ENCODE data around the gene JAK1.

Gene JAK1

GRCh38 chr1:64864018-64864940 lies 102.1 kb downstream of the JAK1 start:
- H3K9me3 ChIP-seq (ENCODE audit: insufficient read depth, low read length) = no peaks in the 10 kb centered on the region
- peak overlapping the region; percentile 67 for H3K4me2 ChIP-seq (ENCODE audit: low read length)
- H3K79me2 ChIP-seq (ENCODE audit: low read length) = peaks cover 13% of the 10 kb centered on the region; the same call in 1 of the 2 replicates
- H3K4me1 ChIP-seq (ENCODE audit: low read length) = peaks cover 50% of the 10 kb centered on the region
- H3K27me3 ChIP-seq (ENCODE audit: low read depth, low read length) = no peaks in the 10 kb centered on the region
- TF ChIP-seq EZH2phosphoT487 (IDR thresholded peaks at IDR 0.05; ENCODE audit: low read depth) (no peak), CTCF (IDR thresholded peaks at IDR 0.05; ENCODE audit: low read depth, low read length) (no peak)
- H3K27ac ChIP-seq (ENCODE audit: low read length) = peak overlapping the region; percentile 57
- peak overlapping the region; percentile 39; the same call in 1 of the 2 replicates for H3K9ac ChIP-seq (ENCODE audit: low read length)
- H4K20me1 ChIP-seq (ENCODE audit: insufficient read depth, low read length) = peaks cover 24% of the 10 kb centered on the region
- peak overlapping the region; percentile 26 for H3K4me3 ChIP-seq (ENCODE audit: low read length)
- H3K36me3 ChIP-seq (replicated peaks; ENCODE audit: low read depth, low read length) = peaks cover 44% of the 10 kb centered on the region
- H2AFZ ChIP-seq (ENCODE audit: low read depth, low read length) = no peak overlapping the region

GRCh38 chr1:64861611-64862010 lies 104.7 kb downstream of the JAK1 start:
- H3K27ac ChIP-seq (ENCODE audit: low read length) = peak overlapping the region; percentile 57
- H2AFZ ChIP-seq (ENCODE audit: low read depth, low read length) = no peak overlapping the region
- peaks cover 46% of the 10 kb centered on the region for H3K4me1 ChIP-seq (ENCODE audit: low read length)
- TF ChIP-seq CTCF (IDR thresholded peaks at IDR 0.05; ENCODE audit: low read depth, low read length) = peak; percentile 37
- no peak for TF ChIP-seq EZH2phosphoT487 (IDR thresholded peaks at IDR 0.05; ENCODE audit: low read depth)
- H3K27me3 ChIP-seq (ENCODE audit: low read depth, low read length) = no peaks in the 10 kb centered on the region
- H3K4me3 ChIP-seq (ENCODE audit: low read length) = 0 out of 2 replicates have a peak overlapping the region, but pooled peaks have one; percentile 13
- H3K79me2 ChIP-seq (ENCODE audit: low read length) = peaks cover 13% of the 10 kb centered on the region; the same call in 1 of the 2 replicates
- peaks cover 37% of the 10 kb centered on the region for H3K36me3 ChIP-seq (replicated peaks; ENCODE audit: low read depth, low read length)
- H4K20me1 ChIP-seq (ENCODE audit: insufficient read depth, low read length) = peaks cover 27% of the 10 kb centered on the region
- peak overlapping the region; percentile 63 for H3K4me2 ChIP-seq (ENCODE audit: low read length)
- H3K9ac ChIP-seq (ENCODE audit: low read length) = no peak overlapping the region
- H3K9me3 ChIP-seq (ENCODE audit: insufficient read depth, low read length) = no peaks in the 10 kb centered on the region

- Histone ChIP-seq H3K9ac (ENCODE audit: low read length) (no peak overlapping the region), H3K4me2 (ENCODE audit: low read length) (no peak overlapping the region), H3K27ac (ENCODE audit: low read length) (no peak overlapping the region), H2AFZ (ENCODE audit: low read depth, low read length) (no peak overlapping the region), H4K20me1 (ENCODE audit: insufficient read depth, low read length) (peaks cover 18% of the 10 kb centered on the region), H3K79me2 (ENCODE audit: low read length) (peaks cover 4% of the 10 kb centered on the region; the same call in 1 of the 2 replicates), H3K4me1 (ENCODE audit: low read length) (peaks cover 18% of the 10 kb centered on the region), H3K4me3 (ENCODE audit: low read length) (no peak overlapping the region), H3K27me3 (ENCODE audit: low read depth, low read length) (no peaks in the 10 kb centered on the region), H3K36me3 (replicated peaks; ENCODE audit: low read depth, low read length) (peaks cover 35% of the 10 kb centered on the region), H3K9me3 (ENCODE audit: insufficient read depth, low read length) (no peaks in the 10 kb centered on the region)
- TF ChIP-seq EZH2phosphoT487 (IDR thresholded peaks at IDR 0.05; ENCODE audit: low read depth) = no peak
- TF ChIP-seq CTCF (IDR thresholded peaks at IDR 0.05; ENCODE audit: low read depth, low read length) = no peak
Observed at GRCh38 chr1:64857347-64857746, 109.0 kb downstream of the JAK1 start.

- peaks cover 30% of the 10 kb centered on the region for H3K36me3 ChIP-seq (replicated peaks; ENCODE audit: low read depth, low read length)
- no peak overlapping the region for H3K27ac ChIP-seq (ENCODE audit: low read length)
- H3K79me2 ChIP-seq (ENCODE audit: low read length) = no peaks in the 10 kb centered on the region
- TF ChIP-seq CTCF (IDR thresholded peaks at IDR 0.05; ENCODE audit: low read depth, low read length) (no peak), EZH2phosphoT487 (IDR thresholded peaks at IDR 0.05; ENCODE audit: low read depth) (no peak)
- H3K4me2 ChIP-seq (ENCODE audit: low read length) = no peak overlapping the region
- H3K27me3 ChIP-seq (ENCODE audit: low read depth, low read length) = no peaks in the 10 kb centered on the region
- no peak overlapping the region for H3K4me3 ChIP-seq (ENCODE audit: low read length)
- H3K9me3 ChIP-seq (ENCODE audit: insufficient read depth, low read length) = no peaks in the 10 kb centered on the region
- peaks cover 11% of the 10 kb centered on the region for H3K4me1 ChIP-seq (ENCODE audit: low read length)
- no peak overlapping the region for H3K9ac ChIP-seq (ENCODE audit: low read length)
- no peak overlapping the region for H2AFZ ChIP-seq (ENCODE audit: low read depth, low read length)
- peaks cover 10% of the 10 kb centered on the region; the same call in 1 of the 2 replicates for H4K20me1 ChIP-seq (ENCODE audit: insufficient read depth, low read length)
Observed at GRCh38 chr1:64856553-64856952, 109.8 kb downstream of the JAK1 start.

Measured in OCI-LY3 (cell line).